ENCODE results near the gene CDKAL1.
"Not testable (repeated sequence)": the region's sequence is repeated elsewhere in the genome, so short reads cannot be mapped to it uniquely, and the experiment has no call there.

CDKAL1 gene

DNA sequence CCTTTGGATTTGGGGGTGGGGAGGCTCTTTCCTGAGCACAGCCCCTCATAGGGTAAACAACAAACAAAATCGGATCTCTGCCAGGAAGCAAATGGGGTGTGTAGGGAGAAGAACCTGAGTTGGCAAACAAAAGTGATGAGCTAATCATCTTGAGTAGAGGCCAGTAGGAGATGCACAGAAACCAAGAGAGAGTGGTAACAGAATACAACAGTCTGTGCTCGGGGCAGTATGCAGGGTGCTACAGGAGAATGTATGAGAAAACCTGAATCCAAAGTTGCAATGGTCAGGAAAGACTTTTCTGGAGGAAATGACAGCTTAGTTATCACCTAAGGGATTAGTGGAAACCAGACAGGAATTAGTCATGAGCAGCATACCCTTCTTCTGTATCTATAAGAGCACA lies 177.8 kb downstream of the CDKAL1 start:
- DNase-seq: peak in 1 of 2 experiments; percentile 18

DNA sequence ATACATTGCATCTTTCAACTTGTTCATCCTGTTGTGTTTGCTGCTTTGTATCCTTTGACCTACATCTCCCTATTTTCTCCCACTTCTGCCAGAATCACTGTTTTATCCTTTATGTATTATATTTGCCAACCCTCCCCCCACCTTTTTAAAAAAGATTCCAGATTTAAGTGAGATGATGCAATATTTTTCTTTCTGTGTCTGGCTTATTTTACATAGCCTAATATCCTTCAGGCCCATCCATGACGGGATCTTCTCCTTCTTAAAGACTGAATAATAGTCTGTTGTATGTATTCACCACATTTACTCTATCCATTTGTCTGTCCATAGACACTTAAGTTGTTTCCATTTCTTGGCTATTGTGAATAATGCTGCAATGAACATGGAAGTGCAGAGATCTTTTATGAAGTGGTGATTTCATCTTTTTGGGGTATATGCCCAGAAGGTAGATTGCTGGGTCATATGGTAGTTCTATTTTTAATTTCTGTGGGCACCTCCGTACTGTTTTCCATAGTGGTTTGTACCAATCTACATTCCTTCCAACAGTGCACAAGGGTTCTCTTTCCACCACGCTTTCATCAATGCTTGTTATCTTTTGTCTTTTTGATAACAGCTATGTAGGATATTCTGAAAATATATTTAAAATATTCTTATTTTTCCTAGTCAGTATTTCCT lies 181.0 kb downstream of the CDKAL1 start:
- no peak for DNase-seq

DNA sequence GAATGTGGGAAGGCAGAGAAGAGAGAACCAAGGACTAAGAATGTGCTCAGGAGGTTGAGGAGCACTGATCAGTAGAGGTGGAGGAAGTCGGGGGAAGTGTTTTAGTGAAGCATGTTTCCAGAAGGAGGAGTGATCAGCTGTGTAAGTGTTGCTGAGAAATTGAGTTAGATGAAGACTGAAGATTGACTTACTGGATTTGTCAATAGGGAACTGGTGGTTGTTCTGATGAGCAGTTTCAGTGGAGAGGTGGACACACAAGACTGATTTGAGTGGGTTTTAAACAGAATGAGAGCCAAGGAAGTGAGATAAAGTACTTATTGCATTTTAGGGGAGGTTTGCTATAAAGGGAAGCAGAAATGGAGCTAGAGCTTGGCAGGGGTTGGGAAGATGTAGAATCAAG lies 182.6 kb downstream of the CDKAL1 start:
- DNase-seq: peak in 1 of 2 experiments; percentile 20

DNA sequence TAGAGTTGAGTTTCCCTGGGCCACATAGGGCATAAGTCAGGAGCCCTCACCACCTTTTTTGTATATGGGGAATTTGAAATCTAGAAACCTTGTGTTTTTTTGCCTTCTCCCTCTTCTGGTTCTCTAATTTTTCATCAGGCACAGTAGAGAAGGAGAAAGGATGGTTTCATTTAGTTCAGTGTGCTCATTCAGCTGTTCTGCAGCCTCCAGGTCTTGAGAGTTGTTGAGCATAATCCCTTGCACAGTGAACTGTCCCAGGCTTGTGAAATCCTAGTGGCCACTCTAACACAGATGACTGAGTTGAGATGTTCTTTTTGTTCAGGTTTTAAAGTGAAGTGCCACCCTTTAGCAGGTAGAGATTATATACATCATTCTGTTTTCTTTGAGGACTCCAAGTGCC lies 183.5 kb downstream of the CDKAL1 start:
- peak; percentile 76 to 85 for DNase-seq

DNA sequence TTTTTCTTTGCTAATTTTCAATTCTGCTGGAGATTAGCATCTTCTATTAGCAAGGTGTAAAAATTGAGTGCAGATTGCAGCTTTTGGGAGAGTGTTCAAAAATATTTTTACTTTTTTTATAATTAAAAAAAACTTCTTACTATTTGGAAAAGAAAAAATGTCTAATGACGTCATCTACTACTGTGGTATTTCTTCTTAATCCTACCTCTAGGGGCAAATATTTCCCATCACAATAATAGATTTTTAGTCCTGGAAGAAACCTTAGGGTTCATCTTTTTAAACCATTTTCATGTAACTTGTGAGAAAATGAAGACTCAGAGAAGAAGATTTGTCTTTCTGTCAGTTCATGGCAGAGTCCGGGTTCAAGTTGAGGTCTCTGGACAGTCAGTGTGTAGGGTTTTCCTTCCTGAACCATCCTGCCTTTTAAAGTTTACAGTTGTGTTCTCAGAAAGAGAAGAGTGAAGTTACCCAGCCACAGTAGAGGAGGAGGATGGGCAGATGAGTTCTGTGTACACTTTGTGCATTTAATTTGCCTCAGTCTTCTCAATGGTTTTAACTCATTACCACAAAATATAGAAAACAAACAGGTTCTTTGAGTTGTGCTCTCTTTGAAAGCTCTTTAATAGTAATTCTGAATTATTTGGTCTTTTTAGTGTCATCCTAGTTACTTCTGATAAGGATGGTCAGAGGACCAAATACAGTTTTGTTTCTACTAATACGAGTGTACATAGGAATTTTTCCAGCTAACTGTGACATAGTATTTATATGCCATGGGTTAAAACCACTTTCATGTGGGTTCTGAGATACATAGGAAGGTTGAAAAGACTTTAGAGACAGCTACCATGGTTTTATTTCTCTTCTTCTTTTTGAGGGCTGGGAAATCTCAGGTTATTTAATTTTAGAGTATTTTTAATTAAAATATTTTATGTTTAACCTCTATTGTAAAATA lies 184.7 kb downstream of the CDKAL1 start:
- no peak for DNase-seq

DNA sequence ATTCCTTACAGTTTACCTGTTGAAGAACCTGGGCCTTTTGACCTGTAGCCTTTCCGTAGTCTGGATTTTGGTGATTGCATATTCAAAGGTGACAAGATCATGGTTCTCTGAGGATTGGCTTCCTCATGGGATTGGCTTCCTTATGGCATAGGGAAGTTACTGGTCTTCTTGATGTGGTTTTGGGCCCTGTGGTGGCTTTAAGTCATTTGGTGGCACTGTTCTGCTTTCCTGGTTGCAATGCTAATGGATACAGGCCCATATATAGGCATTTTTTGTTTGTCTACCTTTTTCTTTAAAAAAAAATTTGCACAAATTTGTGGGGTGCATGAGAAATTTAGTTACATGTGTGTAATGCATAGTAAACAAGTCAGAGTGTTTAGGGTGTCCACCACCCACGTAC lies 185.7 kb downstream of the CDKAL1 start:
- DNase-seq: no peak

DNA sequence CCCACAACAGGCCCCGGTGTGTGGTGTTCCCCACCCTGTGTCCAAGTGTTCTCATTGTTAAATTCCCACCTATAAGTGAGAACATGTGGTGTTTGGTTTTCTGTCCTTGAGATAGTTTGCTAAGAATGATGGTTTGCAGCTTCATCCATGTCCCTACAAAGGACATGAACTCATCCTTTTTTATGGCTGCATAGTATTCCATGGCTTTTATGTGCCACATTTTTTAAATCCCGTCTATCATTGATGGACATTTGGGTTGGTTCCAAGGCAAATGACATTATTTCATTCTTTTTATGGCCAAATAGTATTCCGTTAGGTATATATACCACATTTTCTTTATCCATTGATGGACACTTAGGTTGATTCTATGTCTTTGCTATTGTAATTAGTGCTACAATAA lies 186.9 kb downstream of the CDKAL1 start:
- not testable (repeated sequence) for DNase-seq

DNA sequence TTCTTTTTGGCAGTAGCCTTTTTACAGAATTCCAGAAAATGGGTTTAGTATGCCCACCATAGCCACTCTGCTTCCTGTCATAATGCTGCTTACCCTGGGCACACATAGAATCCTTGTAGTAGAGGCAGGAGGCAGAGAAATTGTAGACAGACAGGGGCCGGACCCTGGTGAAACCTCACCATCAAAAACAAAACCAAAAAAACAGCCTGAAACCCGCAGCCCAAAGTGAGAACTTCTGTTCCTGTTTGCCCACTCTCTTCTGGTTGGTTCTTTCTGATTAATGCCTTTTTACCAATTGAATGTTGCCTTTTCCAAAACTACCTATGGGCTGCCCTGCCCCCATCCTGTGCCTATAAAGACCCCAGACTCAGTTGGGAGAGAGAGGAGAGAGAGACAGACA lies 188.2 kb downstream of the CDKAL1 start:
- no peak for DNase-seq

DNA sequence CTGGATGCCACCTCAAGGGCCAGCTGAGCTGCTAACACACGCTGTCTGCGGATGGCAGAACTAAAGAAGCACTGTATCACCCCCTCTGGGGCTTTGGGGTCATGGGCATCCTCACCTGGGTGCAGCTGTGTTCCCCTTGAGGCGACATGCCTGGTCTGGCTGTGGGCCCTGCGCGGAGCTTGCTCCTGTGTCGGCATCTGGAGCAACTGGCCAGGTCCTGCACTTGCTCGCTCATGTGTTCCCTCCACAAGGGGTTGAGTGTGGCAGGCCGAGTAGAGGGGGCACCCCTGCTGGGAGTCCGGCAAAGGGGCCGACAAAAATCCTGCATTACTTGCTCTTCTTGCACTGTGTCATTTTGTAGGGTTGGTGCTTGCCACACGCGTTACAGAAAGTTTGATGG lies 189.0 kb downstream of the CDKAL1 start:
- DNase-seq: no peak

DNA sequence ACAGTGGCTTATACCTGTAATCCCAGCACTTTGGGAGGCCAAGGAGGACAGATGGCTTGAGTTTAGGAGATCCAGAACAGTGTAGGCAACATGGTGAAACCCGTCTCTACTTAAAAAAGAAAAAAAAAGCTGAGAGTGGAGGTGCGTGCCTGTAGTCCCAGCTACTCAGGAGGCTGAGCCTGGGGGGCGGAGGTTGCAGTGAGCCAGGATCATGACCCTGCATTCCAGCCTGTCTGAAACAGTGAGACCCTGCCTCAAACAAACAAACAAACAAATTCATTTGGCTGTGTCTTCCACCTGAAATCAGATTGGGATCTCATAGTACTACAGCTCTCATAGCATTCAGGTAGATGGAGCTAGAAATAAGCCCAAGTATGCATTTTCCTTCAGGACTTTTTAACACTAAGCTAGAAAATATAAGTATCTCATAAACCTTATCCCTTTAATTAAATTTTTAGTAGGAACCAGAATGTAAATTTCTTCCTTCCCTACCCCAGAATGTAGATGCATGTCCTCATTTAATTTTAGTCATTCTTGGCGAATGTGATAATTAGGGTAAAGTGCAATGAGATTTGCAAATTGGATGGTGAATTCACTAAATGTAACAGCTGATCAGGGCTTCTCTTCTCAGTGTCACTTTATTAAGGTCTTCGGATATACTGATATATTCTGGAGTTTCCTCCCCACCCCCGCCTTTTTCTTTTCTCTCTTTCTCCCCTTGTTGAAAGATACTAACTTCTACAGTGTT lies 190.4 kb downstream of the CDKAL1 start:
- DNase-seq: peak in 1 of 2 experiments; percentile 42

DNA sequence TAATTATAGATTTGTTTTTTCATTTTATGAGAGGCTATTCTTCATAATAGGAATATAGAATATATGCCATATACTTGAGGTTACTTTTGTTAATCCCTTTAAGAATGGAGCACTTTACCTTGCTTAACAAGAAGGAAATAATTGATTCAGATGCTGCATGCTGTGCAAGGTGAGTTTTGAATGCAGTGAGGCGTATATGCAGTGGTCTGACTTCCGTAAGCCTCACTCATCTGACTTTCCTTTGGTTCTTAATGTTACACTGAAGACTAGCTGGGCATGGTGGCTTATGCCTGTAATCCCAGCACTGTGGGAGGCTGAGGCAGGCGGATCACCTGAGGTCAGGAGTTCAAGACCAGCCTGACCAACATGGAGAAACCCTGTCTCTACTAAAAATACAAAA lies 191.0 kb downstream of the CDKAL1 start:
- DNase-seq: peak in 1 of 2 experiments; percentile 45

DNA sequence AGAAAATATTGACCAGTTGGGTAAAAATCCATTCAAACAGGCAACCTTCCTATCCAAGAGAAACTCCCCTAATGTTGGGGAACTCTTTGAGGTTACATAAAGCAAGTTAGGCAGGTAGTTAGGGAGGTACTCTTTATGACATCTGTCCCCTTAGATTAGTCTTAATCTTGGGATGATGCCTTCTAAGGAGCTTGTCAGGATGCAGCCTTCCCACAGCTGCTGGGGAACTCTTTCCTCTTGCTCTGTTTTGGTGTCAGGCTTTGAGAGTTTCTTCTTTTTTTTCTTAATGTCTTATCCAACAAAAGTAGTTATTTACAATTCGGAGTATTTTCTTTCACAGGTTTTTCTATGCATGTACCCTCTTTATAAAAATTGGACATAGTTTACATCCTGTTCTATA lies 194.8 kb downstream of the CDKAL1 start:
- peak; percentile 57 to 78 for DNase-seq

DNA sequence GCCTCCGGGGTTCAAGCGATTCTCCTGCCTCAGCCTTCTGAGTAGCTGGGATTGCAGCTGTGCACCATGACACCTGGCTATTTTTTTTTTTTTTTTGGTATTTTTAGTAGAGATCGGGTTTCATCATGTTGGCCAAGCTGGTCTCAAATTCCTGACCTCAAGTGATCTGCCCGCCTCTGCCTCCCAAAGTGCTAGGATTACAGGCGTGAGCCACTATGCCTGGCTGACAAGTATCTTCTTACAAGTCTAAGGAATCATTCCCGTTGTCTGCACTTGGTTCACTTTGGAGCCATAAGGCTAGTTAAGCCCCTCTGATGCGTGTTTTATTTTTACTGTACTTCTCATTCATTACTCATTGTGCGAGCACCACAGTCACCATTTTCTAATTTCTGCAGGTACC lies 198.1 kb downstream of the CDKAL1 start:
- DNase-seq: peak; percentile 74 to 95

DNA sequence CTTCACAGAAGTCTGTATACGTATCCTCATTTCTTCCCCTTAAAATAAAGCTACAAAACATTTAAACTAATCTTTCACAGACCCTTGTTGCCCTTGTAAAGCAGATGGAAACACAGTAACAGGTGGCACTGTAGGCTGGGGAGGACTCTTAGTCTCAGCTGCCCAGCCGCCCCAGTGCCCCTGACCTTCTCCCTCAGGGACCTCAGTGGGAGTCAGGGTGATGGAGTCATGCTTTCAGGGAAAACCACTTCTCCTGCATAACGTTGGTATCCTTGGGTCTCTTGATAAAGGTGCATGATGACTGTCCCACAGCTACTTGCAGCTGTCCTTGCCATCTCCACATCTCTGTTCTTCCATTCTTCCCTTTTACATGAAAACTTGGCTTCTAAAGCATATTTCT lies 198.6 kb downstream of the CDKAL1 start:
- peak; percentile 34 to 64 for DNase-seq

DNA sequence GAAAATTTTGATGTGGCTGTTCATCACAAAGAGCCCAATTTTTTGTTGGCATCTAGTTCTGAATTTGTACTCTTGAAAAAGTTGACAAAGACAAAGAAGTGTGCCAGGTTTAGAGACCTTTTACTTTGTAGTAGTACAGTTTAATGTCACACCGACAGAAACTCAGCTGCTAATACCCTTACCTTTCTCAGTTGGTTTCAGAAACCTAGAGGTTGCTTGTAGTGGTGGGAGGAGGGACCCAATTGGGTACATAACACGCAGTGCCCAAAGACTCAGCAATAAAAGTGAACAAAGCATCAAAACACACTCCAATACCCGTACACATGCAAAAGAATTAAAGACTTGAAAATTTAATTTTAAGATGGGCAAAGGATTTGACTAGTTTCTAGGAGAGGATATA lies 203.7 kb downstream of the CDKAL1 start:
- DNase-seq: no peak

DNA sequence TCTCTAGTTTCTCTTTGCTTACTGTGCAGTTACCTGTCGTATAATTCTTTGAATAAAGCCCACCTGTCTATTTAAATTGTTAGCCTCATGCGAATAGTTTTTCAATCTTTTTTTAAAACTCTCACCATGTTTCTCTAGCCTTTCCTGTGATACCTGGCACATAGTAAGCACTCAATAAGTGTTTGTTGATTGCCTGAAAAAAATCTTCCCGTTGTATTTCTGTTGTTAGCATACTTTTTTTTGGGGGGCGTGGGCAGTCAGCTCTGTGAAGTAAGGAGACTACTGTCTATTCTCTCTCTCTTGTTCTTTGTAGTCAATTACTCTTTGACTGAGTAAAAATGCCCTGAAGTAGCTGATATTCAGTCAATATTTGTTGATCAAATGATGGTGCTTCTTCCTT lies 205.8 kb downstream of the CDKAL1 start:
- no peak for DNase-seq

DNA sequence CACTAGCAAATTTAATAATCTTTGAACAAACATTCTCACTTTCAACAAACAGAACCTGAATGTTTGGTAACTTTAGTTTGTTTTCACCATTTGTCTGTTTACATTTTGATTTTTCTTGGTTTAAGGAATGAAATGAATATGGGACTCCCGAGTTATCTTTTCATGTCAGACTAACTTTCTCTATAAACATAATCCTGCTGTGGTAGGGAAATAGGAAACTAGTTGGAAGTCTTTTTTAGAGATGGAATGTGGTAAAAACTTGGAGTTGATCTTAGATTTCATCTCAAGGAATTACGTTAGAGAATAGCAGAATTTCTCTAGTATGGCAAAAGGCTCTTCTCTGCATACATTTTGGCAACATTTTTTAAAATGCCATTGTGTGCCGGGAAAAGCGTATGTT lies 206.5 kb downstream of the CDKAL1 start:
- no peak for DNase-seq

DNA sequence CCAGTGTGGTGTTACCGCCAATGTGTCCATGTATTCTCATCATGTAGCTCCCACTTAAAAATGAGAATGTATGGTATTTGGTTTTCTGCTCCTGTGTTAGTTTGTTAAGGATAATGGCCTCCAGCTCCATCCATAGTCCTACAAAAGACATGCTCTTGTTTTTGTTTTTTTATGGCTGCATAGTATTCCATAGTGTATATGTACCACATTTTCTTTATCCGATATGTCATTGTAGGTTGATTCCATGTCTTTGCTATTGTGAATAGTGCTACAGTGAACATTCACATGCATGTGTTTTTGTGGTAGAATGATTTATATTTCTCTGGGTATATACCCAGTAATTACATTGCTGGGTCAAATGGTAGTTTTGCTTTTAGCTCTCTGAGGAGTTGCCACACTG lies 207.2 kb downstream of the CDKAL1 start:
- DNase-seq: no peak

DNA sequence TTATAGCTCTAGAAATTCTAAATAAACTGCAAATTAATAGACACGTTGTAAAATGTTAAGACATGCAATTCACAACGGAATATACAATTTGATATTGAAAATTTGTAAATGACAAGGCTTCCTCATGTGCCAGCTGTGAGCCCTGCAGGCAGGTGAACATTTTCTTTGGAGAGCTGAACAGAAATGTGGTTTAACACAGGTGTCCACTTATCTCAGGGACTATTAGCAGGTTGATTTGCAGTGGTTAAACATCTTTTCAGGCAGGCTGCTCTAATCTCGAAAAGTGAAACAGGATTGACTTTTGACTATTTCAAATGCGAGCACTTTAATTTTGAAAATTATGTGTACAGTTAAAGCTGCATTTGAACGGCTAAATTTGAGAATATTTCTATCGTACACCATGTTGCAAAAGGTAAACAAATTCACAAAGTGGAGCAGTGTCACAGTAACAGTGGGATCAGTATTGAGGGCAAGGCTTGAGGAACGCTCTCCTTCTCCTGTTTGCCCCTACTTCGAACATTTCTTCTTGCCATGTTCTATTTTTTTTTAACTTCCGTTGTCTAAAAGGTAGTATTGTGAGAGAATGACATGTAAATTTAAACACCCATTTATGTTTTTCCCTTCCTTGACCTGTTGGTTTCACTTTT lies 210.8 kb downstream of the CDKAL1 start:
- DNase-seq: peak in 1 of 2 experiments; percentile 9

DNA sequence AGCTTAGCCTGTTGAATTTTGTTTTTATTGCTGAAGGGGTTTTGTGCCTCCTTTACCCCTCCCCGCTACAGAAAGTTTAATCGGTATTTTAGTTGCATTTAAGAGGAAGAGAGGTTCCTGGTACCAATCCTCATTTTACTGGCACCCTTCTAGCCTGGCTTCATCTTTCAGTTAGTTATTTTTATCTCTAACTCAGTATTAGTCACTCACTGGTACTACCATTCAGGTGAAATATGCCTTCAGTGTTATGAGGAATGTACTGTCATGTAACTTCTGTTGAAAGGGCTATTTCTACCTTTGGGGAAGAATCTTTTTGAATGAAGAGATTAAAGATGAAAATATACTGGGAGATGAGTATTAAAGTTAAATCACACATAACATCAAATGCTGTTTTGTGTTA lies 211.8 kb downstream of the CDKAL1 start:
- DNase-seq: no peak

DNA sequence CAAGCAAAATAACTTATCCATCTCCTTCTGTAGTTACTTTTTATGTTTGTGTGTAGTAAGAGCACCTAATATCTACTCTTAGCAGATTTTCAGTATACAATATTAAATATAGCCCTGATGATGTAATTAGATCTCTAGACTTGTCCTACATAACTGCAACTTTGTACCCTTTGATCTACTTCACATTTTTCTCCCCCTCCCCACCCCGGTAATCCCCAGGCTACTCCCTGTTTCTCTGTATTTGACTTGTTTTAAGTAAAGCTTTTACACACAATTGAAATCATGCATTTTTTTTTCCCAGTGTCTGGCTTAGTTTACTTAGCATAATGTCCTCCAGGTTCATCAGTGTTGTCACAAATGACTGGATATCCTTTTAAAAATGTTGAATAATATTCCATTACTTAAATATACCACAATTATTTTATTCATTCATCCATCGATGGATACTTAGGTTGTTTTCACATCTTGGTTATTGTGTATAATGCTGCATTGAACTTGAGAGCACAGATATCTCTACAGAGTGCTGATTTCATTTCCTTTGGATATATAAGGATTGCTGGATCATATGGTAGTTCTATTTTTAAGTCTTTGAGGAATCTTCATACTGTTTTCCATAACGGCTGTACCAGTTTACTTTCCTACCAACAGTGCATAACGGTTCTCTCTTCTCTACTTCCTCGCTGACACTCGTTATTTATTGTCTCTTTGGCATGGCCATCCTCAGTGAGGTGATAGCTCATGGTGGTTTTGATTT lies 212.7 kb downstream of the CDKAL1 start:
- no peak for DNase-seq

DNA sequence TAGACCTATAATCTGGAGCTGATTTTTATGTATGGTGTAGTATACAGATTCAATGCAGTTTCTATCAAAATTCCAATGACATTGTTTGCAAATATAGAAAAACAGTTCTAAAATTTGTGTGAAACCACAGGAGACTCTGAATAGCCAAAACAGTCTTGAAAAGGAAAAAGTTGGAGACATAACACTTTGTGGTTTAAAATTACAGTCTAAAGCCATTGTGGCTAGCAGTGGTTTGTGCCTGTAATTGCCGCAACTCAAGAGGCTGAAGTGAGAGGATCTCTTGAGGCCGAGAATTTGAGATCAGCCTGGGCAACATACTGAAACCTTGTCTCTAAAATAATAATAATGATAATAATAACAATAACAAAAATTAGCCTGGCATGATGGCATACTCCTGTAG lies 213.7 kb downstream of the CDKAL1 start:
- DNase-seq: no peak
